Fibroblast of the aortic adventitia (primary cell): Measurements from ENCODE around the gene SYCP2L. TPM values are rescaled to one million over a fixed set of nuclear protein-coding genes. Genes with fewer than 3 reads are reported as not detected.
"Not testable (repeated sequence)": the region's sequence is repeated elsewhere in the genome, so short reads cannot be mapped to it uniquely, and the experiment has no call there.

Source experiments
- DNase-seq: peaks from one replicate; pipeline ENCODE4 v3.0.0-alpha.2; 2010; ENCODE audit warnings: low read depth
- H3K4me3 ChIP-seq: 2 replicates; pipeline ENCODE4 v1.5.1; 2011; ENCODE audit warnings: low read depth, mild to moderate bottlenecking, control low read depth, low read length, moderate library complexity
- CTCF ChIP-seq: IDR thresholded peaks from 2 replicates; pipeline ENCODE4 v1.5.1; 2011; ENCODE audit warnings: mild to moderate bottlenecking, low read length, control low read depth, inconsistent platforms; ENCODE audit not compliant: insufficient read depth
- total RNA-seq: library from RNA; depleted of rRNA; stranded (reverse); fragments of >200 nt; gene quantifications from 2 replicates; pipeline ENCODE4 v1.2.3, GENCODE V29; 2012; ENCODE audit warnings: low replicate concordance

The SYCP2L gene
- total RNA-seq, 1 donor = under 0.01 TPM

GRCh38 chr6:10862361-10862760, 24.5 kb upstream of the SYCP2L start:
- H3K4me3 ChIP-seq = no peak overlapping the region
- no peak for DNase-seq
- no peak for TF ChIP-seq CTCF

GRCh38 chr6:10863031-10863430, 23.8 kb upstream of the SYCP2L start:
- DNase-seq, H3K4me3 ChIP-seq: not testable (repeated sequence)

GRCh38 chr6:10866709-10867108, 20.1 kb upstream of the SYCP2L start:
- not testable (repeated sequence) for H3K4me3 ChIP-seq, DNase-seq

GRCh38 chr6:10867952-10868351, 18.9 kb upstream of the SYCP2L start:
- no peak for DNase-seq
- no peak overlapping the region for H3K4me3 ChIP-seq
- TF ChIP-seq CTCF = no peak

- H3K4me3 ChIP-seq = no peak overlapping the region
- DNase-seq = no peak
- TF ChIP-seq CTCF = no peak
Measured at GRCh38 chr6:10873374-10873773, 13.5 kb upstream of the SYCP2L start.

GRCh38 chr6:10874207-10874606, 12.6 kb upstream of the SYCP2L start:
- no peak for DNase-seq
- H3K4me3 ChIP-seq = no peak overlapping the region
- no peak for TF ChIP-seq CTCF

GRCh38 chr6:10875026-10875425, 11.8 kb upstream of the SYCP2L start:
- no peak for DNase-seq
- no peak for TF ChIP-seq CTCF
- H3K4me3 ChIP-seq = no peak overlapping the region

- H3K4me3 ChIP-seq = no peak overlapping the region
- no peak for DNase-seq
- no peak for TF ChIP-seq CTCF
Measured at GRCh38 chr6:10877012-10877411, 9.8 kb upstream of the SYCP2L start.
